Measurements from ENCODE around the gene C16orf54.
"Not testable (repeated sequence)": the region's sequence is repeated elsewhere in the genome, so short reads cannot be mapped to it uniquely, and the experiment has no call there.

C16orf54 gene

DNA sequence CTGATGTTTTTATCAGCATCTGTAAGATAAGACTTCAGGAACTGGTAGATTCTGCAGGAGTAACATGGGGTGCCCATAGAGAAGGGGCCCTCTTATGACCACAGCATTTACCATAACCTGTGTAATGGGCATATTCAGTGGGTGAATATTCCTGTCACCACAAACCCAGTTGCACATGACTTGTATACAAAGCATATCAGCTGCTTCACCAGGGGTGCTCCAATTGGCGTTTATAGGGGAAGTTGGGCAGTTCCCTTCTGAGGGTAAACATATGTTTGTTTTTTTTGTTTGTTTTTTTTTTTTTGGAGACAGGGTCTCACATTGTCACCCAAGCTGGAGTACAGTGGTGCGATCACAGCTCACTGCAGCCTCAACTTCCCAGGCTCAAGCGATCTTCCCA lies 20.8 kb upstream of the C16orf54 start:
- DNase-seq: no peak

DNA sequence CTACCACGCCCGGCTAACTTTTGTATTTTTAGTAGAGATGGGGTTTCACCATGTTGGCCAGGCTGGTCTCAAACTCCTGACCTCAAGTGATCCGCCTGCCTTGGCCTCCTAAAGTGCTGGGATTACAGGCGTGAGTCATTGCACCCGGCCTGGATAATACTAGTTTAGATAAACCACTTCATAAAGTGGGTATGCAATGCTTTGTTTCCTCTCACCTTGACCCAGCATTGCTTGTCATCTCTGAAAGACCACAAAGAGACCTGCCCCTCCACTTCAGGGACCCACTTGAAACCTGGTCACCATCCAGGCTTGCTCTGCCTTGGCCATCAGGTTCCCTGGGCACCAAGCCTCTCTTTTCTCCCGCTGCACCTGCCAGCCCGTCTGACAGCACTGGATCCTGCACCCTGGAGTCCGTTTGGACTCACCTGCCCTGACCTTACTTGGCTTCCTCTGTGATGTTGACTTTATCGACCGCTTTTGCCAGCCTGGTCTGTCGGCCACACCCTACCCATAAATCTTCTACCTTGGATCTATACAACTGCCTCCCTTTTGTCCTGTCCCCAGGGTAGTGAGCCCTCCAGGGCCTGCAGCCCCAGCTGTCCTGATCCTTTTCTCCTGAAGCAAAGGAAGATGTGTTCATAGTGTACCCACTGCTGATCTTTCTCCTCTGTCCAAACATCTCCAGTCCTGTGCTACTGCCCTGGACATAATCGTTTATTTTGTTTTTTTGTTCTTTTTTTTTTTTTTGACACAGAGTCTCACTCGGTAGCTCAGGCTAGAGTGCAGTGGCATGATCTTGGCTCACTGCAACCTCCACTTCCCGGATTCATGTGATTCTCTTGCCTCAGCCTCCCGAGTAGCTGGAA lies 19.6 kb upstream of the C16orf54 start:
- DNase-seq: peak; percentile 56

DNA sequence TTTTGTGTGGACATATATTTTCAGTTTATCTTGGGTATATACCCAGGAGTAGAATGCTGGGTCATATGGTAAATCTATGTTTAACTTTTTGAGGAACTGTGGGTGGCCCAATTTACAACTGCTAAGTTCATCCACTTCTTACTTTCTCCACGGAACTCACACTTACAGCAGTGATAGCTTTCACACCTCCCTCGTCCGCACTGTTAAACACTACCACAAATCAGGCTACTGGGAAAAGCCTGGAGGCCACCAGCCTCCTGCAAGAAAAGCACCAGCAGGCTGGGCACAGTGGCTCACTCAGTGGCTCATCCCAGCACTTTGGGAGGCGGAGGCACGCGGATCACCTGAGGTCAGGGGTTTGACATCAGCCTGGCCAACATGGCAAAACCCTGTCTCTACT lies 17.5 kb upstream of the C16orf54 start:
- no peak for DNase-seq

DNA sequence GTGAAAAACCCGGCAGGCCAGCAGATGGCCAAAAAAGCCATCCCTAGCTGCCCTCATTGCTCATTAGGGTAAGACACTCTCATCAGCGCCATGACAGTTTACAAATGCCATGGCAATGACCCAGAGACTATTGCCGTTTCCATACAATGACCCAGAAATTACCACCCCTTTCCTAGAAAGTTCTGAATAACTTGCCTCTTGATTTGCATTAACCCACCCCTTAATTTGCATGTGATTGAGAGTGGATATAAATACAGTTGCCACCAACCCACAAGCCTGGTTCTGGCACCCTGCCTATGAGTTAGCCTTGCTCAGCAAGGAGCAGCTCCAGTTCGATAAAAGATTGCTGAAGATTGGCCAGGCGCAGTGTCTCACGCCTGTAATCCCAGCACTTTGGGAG lies 16.1 kb upstream of the C16orf54 start:
- no peak for DNase-seq

DNA sequence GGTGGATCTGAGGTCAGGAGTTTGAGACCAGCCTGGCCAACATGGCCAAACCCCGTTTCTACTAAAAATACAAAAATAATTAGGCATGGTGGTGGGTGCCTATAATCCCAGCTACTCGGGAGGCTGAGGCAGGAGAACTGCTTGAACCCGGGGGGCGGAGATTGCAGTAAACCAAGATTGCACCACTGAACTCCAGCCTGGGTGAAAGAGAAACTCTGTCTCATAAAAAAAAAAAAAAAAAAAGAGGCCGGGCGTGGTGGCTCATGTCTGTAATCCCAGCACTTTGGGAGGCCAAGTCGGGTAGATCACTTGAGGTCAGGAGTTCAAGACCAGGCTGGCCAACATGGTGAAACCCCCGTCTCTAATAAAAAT lies 15.5 kb upstream of the C16orf54 start:
- not testable (repeated sequence) for DNase-seq

DNA sequence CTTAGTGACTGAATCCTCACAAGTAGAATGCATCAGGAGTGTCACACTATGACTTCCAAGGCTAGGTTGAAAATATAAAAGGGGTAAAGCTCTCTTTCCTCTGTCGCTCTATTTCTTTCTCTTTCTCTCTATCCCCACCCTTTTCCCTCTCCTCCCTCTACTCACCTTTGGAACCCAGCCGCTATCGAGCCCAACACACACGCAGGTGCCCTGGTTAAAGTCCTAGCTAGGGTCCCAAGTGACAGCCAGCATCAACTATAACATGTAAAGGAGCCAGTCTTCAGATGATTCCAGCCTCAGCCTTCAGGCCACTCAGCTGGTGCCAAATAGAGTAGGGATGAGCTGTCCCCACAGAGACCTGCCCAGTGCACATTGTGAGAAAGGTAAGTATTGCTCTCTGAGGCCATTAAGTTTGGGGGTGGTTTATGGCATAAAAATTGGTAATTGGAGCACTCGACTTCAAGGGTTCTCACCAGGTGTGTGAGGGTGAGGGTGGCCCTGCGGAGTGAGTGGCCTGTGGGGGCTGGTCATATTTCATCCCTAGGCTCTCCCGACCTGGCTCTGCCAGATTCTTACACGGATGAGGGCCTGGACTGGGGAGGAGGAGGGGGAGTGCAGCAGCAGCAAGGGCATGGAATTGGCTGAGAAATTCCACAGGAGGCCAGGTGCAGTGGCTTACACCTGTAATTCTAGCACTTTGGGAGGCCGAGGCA lies 14.9 kb upstream of the C16orf54 start:
- peak; percentile 68 for DNase-seq

DNA sequence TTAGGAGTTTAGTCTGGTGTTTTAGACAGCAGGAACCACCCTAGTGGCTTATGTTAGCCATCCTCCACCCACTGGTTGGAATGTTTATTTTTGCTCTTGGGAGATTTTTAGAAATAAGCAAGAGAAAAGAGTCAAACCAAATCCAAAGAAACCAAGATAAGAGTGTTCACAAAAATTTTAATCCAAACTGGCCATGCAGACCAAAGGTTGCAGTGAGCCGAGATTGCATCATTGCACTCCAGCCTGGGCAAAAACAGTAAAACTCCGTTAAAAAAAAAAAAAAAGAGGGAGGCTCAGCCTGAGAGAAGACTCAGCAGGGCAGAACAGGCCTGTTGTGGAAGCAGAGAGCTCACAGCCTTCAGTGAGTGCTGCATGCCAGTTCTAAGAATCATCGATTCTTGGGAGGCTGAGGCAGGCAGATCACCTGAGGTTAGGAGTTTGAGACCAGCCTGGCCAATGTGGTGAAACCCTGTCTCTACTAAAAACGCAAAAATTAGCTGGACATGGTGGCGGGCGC lies 12.2 kb upstream of the C16orf54 start:
- DNase-seq: no peak

DNA sequence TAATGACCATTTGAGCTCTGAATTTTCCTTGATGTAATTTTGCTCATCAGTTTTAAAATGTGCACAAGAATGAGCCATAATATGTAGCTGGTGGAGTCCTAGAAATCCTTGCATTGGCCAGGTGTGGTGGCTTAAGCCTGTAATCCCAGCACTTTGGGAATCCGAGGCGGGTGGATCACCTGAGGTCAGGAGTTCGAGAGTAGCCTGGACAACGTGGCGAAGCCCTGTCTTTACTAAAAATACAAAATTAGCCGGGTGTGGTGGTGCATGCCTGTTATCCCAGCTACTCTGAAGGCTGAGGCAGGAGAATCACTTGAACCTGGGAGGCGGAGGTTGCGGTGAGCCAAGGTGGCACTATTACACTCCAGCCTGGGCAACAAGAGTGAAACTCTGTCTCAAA lies 11.3 kb upstream of the C16orf54 start:
- not testable (repeated sequence) for DNase-seq

DNA sequence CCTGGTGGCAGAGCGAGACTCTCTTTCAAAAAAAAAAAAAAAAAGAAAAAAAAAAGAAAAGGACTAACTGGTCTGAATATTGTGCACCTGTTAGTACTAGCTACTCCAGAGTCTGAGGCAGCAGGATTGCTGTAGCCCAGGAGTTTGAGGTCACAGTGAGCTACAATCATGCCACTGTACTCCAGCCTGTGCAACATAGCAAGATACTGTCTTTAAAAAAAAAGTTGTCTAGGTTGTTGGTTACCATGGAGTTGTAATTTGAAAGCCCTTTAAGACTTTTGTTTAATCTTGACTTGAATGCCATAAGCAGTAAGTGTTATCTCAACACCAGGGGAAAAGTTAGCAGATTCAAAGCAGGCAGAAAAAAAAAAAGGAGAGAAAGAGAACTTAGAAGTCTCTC lies 10.9 kb upstream of the C16orf54 start:
- DNase-seq: no peak

DNA sequence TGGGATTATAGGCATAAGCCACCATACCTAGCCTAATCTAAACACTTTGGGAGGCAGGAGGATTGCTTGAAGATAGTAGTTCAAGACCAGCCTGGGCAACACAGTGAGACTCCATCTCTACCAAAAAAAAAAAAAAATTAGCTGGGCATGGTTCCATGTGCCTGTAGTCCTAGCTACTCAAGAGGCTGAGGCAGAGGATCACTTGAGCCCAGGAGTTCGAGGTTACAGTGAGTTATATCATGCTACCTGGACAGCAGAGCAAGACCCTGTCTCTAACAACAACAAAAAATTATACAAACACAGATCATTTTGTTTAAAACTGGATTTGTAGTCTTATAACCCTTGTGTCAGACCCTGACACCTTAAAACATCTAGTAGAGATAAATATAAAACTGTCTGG lies 7.7 kb upstream of the C16orf54 start:
- no peak for DNase-seq

DNA sequence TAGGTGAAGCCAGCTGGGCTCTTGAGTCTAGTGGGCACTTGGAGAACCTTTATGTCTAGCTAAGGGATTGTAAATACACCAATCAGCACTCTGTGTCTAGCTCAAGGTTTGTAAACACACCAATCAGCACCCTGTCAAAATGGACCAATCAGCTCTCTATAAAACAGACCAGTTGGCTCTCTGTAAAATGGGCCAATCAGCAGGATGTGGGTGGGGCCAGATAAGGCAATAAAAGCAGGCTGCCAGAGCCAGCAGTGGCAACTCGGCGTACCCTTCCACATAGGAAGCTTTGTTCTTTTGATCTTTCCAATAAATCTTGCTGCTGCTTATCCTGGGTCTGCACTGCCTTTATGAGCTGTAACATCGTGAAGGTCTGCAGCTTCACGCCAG lies 3.0 kb upstream of the C16orf54 start:
- DNase-seq: not testable (repeated sequence)

DNA sequence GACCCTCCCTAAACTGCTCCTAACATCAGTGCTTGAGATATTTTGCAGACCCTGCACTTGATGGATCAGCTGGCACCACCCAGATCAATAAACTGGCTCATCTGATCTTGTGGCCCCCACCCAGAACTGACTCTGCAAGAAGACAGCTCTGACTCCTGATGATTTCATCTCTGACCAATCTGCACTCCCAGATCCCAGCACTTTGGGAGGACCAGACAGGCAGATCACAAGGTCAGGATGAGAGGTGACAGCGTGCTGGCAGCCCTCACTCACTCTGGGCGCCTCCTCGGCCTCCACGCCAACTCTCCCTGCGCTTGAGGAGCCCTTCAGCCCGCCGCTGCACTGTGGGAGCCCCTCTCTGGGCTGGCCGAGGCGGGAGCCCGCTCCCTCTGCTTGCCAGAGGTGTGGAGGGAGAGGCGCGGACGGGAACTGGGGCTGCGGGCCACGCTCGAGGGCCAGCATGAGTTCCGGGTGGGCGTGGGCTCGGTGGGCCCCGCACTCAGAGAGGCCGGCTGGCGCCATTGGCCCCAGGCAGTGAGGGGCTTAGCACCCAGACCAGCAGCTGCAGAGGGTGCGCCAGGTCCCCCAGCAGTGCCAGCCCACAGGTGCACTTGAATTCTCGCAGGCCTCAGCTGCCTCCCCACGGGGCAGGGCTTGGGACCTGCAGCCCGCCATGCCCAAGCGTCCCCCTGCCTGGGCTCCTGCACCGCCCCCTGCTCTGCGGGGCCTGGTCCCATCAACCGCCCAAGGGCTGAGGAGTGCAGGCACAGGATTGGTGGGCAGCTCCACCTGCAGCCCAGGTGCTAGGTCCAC lies 2.4 kb upstream of the C16orf54 start:
- no peak for DNase-seq

DNA sequence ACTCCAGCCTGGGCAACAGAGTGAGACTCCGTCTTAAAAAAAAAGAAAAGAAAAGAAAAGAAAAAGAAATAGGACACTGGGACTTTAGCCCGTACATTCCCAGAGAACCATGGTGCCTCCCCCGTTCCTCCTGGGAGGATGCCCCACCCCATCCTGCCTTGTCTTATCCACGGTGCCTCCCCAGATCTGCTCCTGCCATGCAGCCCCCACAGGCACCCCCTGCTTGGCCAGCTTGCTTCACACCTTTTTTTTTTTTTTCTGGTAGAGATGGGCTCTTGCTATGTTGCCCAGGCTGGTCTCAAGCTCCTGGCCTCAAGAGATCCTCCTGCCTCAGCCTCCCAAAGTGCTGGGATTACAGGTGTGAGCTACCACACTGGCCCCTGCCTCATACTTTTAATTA lies 728 bp upstream of the C16orf54 start:
- DNase-seq: not testable (repeated sequence)

DNA sequence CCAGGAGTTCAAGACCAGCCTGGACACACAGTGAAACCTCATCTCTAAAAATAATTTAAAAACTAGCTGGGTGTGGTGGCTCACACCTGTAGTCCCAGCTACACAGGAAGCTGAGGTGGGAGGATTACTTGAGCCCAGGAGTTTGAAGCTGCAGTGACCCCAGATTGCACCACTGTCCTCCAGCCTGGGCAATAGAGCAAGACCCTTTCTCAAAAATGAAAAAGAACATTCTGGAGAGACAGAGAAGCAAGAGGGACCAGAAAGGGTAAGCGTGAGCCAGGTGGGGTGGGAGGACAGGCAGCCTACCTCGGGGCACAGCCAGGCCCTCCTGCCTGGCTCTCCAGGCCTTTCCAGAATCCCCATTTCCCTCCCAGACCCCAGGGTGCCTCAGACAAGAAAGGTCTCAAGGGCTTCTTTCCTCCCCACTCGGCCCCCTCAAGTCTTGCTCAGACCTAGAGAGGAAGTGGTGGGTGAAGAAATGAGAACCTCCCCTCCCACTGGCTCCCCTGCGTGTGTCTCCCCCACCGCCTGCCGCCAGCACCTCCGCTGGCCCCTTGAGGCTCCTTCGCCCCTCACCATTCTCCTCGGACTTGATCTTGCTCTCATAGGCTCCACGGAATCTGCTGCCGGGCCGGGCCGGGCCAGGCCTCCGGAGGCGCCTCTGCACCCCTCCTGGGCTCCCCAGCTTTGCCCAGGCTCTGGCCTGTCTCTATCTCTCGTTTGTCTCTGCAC lies 503 bp downstream of the C16orf54 start:
- DNase-seq: no peak

DNA sequence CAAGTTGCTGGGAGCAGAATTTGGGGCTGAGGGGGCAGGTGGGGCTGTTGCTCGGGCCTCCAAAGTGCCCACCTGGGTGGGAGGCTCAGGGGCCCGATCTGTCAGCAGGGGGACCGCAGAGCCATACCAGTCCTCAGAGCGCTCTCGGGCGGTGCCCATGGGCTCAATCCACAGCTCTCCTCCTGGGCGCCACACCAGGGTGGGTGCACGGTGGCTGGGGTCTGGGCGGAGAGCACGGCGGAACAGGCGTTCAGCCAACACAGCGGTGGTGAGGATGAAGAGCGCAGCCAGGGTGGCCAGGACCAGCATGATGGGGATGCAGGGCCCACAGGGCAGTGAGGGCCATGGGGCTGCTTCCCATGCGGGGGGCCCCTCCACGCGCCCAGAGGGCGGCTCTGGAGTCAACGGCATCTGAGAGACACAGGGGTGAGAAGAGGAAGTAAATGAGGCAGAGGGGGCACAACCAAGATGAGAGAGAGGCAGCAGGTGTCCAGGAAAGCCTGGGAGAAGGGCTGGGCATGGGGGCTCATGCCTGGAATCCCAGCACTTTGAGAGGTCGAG lies 1.2 kb downstream of the C16orf54 start:
- DNase-seq: no peak

DNA sequence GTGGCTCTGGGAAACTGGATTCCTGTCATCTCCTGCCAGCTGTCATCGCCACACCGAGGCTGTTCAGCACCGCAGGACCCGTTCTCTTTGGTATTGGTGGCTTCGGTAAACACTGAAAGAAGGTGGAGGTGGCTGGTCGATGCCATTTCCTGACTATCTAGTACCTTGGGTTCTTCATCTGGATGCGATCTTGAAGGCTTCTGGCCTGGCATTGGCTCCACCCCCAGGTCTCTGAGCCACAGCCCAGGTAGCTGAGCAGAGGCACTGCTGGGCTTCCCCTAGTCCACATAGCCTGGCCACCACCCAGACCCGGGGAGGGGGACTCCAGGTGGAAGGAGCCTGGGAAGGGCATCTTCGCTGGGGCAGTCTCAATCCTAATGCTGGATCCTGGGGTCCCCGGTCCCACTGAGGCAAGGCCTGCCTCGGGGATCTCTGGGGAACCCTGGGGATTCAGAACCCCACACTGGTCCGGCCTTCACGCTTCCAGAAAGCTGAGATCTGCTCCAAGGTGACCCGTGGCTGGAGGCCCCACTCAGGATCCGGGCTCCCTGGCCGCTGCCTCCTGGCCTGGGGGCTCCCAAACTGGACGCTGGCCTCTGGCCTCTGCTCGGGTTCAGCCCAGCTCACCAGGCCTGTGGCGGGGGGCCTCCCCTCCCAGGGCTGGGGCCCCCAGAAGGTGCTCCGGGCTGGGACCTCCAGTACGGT lies 1.8 kb downstream of the C16orf54 start:
- DNase-seq: no peak

DNA sequence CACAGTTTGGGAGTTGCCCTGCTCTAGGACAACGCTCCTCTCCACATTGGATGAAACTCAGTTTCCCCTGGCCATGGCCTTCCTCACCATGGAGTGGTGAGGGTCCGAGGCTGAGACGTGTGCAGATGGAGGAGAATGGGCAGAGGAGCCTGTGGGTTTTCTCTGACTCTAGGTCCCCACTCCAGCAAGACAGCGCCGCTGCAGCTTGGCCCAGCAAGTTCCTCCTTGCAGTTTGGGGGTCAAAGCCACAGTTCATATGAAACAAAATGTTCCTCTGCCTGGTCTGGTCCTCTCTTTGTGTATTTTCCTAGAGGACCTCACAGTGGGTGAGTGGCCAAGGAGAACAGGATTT lies 2.3 kb downstream of the C16orf54 start:
- no peak for DNase-seq

DNA sequence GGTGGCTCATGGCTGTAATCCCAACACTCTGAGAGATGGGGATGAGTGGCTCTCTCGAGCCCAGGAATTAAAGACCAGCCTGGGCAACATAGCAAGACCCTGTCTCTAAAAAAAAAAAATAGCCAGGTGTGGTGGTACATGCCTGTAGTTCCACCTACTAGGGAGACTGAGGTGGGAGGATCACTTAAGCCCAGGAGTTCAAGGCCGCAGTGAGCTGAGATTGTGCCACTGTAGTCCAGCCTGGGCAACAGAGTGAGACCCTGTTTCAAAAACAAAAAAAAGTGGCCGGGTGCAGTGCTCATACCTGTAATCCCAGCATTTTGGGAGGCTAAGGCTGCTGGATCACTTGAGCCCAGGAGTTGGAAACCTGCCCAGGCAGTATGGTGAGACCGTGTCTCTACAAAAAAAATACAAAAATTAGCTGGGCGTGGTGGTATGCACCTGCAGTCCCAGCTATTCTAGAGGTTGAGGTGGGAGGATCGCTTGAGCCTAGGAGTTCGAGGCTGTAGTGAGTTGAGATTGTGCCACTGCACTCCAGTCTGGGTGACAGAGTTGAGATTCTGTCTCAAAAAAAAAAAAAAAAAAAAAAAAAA lies 3.0 kb downstream of the C16orf54 start:
- peak; percentile 5 for DNase-seq

DNA sequence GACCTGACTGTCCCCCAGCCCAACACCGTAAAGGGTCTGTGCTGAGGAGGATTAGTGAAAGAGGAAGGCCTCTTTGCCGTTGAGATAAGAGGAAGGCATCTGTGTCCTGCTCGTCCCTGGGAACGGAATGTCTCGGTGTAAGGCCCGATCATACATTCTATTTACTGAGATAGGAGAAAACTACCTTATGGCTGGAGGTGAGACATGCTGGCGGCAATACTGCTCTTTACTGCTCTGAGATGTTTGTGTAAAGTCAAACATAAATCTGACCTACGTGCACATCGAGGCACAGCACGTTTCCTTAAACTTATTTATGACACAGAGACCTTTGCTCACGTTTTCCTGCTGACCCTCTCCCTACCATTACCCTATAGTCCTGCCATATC lies 5.2 kb downstream of the C16orf54 start:
- not testable (repeated sequence) for DNase-seq

DNA sequence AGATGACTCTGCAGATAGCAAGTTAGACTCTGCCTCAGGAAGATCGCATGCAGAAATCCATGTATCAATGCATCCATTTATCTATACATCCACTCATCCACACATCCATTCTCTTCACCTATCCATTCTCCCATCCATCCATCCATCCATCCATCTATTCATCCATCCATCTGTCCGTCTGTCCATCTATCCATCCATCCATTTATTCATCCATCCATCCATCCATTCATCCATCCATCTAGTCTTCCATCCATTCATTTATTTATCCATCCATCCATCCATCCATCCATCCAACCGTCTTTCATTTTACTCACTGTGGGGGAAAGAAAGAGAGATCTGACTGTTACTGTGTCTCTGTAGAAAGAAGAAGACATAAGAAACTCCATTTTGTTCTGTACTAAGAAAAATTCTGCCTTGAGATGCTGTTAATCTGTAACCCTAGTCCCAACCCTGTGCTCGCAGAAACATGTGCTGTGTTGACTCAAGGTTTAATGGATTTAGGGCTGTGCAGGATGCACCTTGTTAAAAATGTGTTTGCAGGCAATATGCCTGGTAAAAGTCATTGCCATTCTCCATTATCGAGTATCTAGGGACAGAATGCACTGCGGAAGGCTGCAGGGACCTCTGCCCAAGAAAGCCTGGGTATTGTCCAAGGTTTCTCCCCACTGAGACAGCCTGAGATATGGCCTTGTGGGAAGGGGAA lies 5.7 kb downstream of the C16orf54 start:
- DNase-seq: not testable (repeated sequence)

DNA sequence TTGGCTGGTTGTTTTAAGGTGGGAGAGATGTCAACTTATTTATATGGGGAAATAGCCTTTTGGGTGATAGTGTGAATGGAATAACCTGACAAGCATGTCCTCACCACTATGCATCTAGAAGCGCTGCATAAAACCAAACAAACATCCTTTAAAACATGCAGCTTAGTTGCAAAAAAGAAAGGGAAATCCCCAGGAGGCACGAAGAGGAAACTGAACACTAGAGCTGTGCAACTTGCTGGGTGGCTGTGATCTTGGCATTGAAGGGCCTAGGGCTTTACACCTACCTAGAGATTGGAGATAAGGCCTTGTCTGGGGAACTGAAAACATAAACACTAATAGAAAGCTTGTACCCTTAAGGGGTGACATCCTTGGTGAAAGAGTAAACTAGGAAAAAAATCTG lies 7.3 kb downstream of the C16orf54 start:
- no peak for DNase-seq

Data from NCI-H1105 treated with DMSO at 0.1 percent for 48 hours (cell line).